Measurements from ENCODE around the gene C13orf46.

Gene C13orf46

DNA sequence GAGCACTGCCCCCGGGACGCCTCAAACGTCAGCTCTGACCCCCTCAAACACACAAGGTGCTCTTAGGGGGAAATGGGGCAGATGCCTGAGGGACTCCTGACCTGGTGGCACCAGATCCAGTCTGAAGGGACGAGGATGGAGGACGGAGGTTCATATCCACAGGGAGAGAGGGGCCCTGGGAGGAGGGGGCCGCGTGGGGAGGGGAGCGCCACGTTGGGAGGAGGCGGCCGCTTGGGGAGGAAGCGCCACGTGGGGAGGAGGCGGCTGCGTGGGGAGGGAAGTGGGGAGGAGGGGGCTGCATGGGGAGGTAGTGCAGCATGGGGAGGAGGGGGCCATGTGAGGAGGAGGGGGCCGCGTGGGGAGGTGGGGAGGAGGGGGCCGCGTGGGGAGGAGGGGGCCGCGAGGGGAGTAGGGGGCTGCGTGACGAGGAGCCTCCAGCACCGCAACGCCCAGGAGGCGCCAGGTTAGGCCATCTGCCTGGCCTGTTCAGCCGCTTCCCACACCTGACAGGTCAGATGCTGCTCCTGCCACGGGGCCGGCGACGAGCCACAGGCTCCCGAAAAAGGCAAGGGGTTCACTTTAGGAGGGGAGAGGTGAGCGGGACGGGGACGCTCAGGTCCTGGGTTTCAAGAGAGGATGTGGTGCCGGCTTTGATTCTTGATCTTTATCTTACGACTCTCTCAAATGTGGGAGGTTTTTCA lies 36.7 kb upstream of the C13orf46 start:
- DNase-seq (ENCODE audit: low read depth, low spot score) = no peak
- POLR2A ChIA-PET = no interaction called here
- no peak for TF ChIP-seq CTCF (IDR thresholded peaks at IDR 0.05; ENCODE audit: insufficient read depth, low read length, missing control alignments)
- CTCF ChIA-PET = no interaction called here
- H3K4me3 ChIP-seq (ENCODE audit: low read depth, low read length) = no peak overlapping the region

GRCh38 chr13:114009590-114010400 lies 35.9 kb upstream of the C13orf46 start:
- ChIA-PET POLR2A (no interaction called here), CTCF (no interaction called here)
- H3K4me3 ChIP-seq (ENCODE audit: low read depth, low read length) = no peak overlapping the region
- no peak for DNase-seq (ENCODE audit: low read depth, low spot score)
- no peak for TF ChIP-seq CTCF (IDR thresholded peaks at IDR 0.05; ENCODE audit: insufficient read depth, low read length, missing control alignments)

GRCh38 chr13:114008964-114009589 lies 35.2 kb upstream of the C13orf46 start:
- TF ChIP-seq CTCF (IDR thresholded peaks at IDR 0.05; ENCODE audit: insufficient read depth, low read length, missing control alignments) = no peak
- DNase-seq (ENCODE audit: low read depth, low spot score) = no peak
- POLR2A ChIA-PET = no interaction called here
- CTCF ChIA-PET = no interaction called here
- no peak overlapping the region for H3K4me3 ChIP-seq (ENCODE audit: low read depth, low read length)

- CTCF ChIA-PET = no interaction called here
- DNase-seq (ENCODE audit: low read depth, low spot score) = no peak
Observed at GRCh38 chr13:114007566-114007965, 33.7 kb upstream of the C13orf46 start.

GRCh38 chr13:114005206-114005724 lies 31.4 kb upstream of the C13orf46 start:
- ChIA-PET POLR2A (no interaction called here), CTCF (interaction anchor here (0.9 kb wide), 1 partner anchor 11 kb away, joined by 3 read pairs; no protein-coding TSS in a partner anchor)
- TF ChIP-seq CTCF (IDR thresholded peaks at IDR 0.05; ENCODE audit: insufficient read depth, low read length, missing control alignments) = no peak
- DNase-seq (ENCODE audit: low read depth, low spot score) = no peak
- no peak overlapping the region for H3K4me3 ChIP-seq (ENCODE audit: low read depth, low read length)

More at GRCh38 chr13:114007566-114007965, 33.7 kb upstream of the C13orf46 start:
- POLR2A ChIA-PET = no interaction called here
- no peak for TF ChIP-seq CTCF (IDR thresholded peaks at IDR 0.05; ENCODE audit: insufficient read depth, low read length, missing control alignments)
- H3K4me3 ChIP-seq (ENCODE audit: low read depth, low read length) = no peak overlapping the region
